Measurements from ENCODE around the gene MYL6.

DNA sequence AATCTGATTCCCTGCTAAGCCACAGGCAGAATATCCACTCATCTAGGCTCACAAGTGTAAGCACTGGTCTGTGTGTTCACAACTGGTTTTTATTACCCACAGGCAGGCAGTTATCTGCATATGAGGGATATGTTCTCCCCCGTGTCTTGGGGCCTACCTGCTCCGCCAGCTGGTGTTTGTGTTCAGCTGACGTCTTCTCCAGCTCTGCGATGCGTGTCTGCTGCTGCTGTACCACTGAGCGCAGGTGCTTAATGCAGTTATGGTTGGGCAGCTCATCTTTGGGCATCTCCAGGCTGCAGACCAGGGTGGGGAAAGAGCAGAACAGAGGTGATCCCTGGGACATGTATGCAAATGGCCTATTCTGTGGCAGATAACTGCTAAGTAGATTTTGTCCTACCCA lies 49.8 kb downstream of the MYL6 start:
- TF ChIP-seq, protein P1, sequence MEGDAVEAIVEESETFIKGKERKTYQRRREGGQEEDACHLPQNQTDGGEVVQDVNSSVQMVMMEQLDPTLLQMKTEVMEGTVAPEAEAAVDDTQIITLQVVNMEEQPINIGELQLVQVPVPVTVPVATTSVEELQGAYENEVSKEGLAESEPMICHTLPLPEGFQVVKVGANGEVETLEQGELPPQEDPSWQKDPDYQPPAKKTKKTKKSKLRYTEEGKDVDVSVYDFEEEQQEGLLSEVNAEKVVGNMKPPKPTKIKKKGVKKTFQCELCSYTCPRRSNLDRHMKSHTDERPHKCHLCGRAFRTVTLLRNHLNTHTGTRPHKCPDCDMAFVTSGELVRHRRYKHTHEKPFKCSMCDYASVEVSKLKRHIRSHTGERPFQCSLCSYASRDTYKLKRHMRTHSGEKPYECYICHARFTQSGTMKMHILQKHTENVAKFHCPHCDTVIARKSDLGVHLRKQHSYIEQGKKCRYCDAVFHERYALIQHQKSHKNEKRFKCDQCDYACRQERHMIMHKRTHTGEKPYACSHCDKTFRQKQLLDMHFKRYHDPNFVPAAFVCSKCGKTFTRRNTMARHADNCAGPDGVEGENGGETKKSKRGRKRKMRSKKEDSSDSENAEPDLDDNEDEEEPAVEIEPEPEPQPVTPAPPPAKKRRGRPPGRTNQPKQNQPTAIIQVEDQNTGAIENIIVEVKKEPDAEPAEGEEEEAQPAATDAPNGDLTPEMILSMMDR (IDR thresholded peaks at IDR 0.05; ENCODE audit: low read length) = no peak
- TF ChIP-seq EZH2 (optimal IDR thresholded peaks at IDR 0.05; ENCODE audit: low read depth, low read length) = no peak
